Superior temporal gyrus (tissue), 1 donor: ENCODE results near the gene HPN.
"Not testable (repeated sequence)": the region's sequence is repeated elsewhere in the genome, so short reads cannot be mapped to it uniquely, and the experiment has no call there.

Source experiments
- DNase-seq: peaks from one replicate; pipeline ENCODE4 v3.0.0-alpha.2; 2016; ENCODE audit errors: extremely low spot score

Gene HPN

DNA sequence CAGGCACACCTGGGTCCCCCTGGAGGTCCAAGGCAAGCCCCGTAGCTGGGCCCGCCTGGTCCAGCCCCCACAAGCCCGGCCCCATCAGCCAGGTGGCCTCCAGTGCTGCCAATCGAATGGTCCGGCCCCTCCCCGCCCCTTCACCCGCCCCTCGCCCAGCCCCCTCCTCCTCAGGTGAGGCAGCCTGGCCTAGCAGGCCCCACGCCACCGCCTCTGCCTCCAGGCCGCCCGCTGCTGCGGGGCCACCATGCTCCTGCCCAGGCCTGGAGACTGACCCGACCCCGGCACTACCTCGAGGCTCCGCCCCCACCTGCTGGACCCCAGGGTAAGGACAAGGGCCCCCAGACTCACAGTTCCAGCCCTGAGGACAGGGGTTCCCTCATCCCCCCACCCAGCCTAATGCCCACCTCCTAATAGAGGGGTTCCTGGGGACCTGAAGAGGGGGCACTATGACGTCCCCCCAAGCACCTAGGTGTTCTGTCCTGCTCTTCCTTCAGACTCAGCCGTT is at the start of gene HPN:
TSS of gene HPN (plus strand) at position 174 of the 508 bp plus-strand sequence. CDS start 786 bp downstream, outside the sequence.
- no peak for DNase-seq

DNA sequence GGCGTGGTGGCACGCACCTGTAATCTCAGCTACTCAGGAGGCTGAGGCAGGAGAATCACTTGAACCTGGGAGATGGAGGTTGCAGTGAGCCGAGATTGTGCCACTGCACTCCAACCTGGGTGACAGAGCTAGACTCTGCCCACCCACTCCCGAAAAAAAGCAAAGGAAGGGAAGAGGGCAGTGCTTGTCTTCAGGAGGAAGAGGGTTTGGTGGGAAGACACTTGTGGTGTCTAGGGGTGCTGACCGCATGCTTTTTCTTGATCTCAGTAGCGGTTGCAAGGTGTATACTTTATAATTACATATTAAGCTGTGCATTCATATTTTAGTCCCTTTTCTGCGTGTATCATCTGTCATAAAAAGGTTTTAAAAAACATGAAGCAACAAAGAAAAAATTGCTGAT is 48.9 kb upstream of the HPN start:
- DNase-seq: not testable (repeated sequence)

- DNase-seq: no peak
These were observed 47.3 kb upstream of the HPN start for GRCh38 chr19:34994286-34994642.

- DNase-seq: no peak
These were observed 46.6 kb upstream of the HPN start for GRCh38 chr19:34994643-34995541.

DNA sequence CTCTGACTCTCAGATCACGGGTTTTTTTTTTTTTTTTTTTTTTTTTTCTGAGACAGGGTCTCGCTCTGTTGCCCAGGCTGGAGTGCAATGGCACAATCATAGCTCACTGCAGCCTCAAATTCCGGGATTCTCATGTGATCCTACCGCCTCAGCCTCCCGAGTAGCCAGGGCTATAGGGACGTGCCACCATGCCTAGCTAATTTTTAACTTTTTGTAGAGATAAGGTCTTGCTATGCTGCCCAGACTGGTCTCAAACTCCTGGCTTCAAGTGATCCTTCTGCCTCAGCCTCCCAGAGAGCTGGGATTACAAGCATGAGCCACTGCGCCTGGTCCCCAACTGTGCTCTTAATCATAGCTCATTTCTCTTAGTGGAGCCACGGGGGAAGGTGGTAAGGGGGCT is 46.0 kb upstream of the HPN start:
- DNase-seq: no peak

DNA sequence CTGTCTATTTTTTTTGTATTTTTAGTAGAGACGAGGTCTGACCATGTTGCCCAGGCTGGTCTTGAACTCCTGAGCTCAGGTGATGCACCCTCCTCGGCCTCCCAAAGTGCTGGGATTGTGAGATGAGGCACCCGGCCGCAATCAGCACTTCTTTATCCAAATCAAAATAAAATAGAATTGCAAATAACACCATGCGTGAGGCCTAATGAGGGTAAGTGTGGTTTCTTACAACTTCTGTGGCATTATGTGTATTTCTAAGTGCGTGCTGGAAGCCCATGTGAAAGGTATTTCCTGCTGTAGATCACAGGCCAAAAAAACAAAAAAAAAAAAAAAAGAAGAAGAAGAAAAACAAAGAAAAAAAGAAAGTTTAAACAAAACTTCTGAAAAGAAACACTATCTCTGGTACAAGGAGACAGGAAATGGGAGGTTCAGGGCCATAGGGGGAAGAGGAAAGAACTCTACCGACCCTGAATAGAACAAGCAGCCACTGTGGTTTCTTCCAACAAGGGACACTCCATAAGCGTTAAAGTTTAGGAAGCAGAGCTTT is 44.4 kb upstream of the HPN start:
- DNase-seq: no peak

GRCh38 chr19:34998224-34998623 is 43.3 kb upstream of the HPN start:
- DNase-seq: not testable (repeated sequence)

DNA sequence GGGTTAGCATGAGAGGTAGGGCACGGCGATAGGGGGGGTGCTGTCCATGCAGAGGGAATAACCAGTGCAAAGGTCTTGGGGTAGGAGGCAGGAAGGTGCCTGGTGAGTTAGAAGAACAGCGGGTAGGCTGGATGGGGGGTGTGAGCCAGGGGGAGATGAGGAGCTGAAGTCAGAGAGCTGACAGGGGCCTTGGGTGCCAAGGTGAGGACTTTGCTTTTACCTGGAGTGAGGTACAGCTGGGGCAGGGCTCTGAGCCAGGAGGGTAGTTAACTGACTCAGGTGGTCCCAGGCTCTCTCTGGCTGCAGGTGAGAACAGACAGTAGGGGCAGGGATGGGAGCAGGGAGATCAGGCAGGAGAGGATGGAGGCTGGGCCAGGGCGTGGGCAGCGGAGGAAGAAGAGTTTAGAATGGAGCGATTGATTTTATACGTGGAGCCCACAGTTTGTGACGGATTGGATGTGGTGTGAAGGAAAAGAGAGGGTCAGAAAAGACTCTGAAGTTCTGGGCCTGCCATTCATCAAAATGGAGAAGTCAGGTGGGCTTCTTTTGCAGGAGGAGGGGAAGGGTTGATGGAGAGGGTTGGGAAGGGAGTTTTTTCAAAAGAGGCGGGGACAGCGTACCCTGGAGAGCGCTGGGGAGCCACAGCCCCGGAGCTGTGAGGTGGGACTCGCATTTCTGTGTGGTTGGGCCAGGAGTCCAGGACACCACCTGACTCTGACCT is 42.6 kb upstream of the HPN start:
- no peak for DNase-seq

DNA sequence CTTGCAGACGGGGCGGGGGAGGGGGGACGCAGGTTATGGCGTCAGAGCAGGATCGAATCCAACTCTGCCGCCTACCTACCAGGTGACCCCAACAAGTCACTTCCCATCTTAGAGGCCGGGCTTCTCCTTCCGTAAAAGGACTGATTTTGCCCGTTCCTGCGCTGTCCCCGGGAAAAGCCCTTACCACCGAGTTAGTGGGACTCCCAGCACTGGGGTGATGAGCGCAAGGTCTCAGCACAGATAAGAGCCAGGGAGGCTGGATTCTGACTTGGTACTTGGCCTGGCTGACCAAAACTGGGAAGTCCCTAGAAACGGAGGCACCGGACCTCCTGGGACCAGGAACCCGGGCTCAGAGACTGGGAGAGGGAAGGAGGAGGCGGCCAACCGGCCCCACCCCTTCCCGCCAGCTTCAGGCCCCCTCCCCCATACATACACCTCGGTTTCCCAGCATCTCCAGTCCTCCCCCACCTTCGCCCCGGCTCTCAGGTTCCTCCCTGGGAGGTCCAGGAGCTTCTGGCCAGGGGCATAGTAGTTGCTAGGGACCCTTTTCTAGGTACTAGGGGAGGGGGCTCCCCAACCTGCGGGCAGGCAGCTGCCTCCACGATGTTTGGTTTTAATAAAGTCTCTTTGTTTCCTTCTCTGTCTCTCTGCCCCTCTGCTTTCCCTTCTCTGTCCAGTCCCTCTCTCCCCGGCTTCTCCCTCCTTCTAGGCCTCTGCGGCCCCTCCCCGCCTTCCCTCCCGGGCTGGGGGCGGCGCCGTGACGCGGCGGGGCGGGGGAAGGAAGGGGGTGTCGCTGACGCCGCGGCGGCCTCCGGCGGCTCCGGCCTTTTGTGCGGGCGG is 41.8 kb upstream of the HPN start, which contains the start of gene GRAMD1A:
TSS of gene GRAMD1A (plus strand) at position 826 of the 840 bp plus-strand sequence. CDS start 156 bp downstream, outside the sequence.
- peak; percentile 80 for DNase-seq

GRCh38 chr19:35000338-35000646 is 41.2 kb upstream of the HPN start:
- no peak for DNase-seq

- DNase-seq: peak; percentile 33
These were observed 40.6 kb upstream of the HPN start for GRCh38 chr19:35000647-35001501.

DNA sequence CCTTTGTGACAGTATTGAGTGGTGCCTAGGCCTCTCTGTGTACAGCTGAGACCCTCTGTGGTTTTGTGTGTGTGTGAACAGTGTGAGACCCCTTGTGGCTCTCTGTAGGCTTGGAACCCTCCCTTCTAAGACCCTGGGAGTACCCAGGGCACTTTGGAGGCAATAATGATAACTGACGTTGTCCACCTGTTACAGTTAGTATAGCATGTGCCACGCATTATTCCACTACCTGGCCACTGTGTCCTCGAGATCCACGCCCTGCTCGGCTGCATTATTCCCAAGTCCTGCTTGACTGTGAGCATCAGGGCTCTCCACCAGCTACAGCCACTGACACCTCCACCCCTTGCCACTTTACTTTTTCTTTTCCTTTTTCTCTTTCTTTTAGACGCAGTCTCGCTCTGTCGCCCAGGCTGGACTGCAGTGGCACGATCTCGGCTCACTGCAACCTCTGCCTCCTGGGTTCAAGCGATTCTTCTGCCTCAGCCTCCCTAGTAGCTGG is 39.4 kb upstream of the HPN start:
- DNase-seq: no peak

DNA sequence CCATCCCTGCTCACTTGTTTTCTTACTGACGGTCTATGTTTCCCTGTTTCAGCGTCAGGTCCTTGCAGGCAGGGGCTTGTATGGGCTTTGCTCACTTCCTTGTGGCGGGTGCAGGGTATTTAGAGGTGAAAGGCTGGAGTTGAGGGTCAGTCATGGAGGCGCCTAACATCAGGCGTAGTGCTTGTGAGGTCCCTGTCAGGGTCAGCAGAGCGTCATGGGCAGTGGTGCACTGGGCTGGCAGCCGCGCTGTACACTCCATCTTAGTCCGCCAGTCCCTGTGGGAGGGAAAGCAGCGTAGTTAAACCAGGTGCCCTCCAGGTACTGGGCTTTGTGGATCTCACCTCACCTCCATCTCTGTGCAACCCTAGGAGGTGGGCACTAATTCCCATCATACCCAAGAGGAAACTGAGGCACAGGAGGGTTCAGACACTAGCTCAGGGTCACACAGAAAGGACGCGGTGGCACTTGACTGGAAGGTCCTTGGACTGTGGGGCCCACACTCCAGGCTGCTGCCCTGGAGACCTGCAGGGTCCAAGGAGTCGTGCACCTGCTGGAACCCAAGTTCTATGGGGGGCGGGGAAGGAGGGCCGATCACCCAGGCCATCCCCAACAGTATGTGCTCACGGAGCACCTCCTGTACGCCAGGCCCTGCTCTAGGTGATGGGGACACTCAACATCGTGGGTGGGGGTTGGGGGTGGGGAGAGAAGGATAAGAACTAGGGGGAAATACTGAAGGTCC is 36.8 kb upstream of the HPN start:
- DNase-seq: no peak

DNA sequence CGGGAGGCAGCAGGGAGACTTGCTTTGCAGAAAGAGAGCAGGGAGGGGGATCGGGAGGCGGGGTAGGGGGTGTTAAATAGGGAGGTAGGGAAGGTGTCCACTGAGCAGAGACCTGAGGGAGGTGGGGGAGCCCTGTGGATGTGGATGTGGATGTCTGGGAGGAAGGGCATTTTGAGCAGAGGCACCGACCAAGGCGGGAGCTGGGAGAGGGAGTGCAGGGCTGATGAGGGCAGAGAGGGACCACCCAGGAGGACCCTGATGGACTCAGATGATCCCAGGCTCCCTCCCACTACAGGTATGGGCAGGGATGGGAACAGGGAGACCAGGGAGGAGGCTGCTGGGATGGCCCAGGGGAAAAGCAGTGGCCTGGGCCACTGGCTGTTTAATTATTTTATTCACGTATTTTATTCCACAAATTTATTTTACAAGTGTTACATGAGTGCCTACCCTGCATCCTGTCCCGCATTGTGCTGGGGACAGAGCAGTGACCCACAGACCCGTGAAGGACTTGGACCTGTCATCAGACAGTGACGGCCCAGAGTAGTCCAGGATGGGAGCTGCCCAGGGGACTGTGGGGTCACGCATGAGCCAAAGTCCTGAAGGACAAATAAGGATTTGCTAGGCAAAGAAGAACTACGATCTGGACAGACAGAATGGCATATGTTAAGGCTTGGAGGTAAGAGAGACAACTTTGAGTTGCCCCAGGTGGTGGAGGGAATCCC is 36.1 kb upstream of the HPN start:
- no peak for DNase-seq

DNA sequence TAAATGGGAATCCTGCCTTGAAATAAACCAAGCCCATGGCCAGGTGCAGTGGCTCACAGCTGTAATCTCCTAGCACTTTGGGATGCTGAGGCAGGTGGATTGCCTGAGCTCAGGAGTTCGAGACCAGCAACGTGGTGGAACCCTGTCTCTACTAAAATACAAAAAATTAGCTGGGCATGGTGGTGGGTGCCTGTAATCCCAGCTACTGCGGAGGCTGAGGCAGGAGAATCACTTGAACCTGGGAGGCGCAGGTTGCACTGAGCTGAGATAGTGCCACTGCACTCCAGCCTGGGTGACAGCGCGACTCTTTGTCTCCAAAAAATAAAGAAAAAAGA is 35.5 kb upstream of the HPN start:
- DNase-seq: not testable (repeated sequence)

DNA sequence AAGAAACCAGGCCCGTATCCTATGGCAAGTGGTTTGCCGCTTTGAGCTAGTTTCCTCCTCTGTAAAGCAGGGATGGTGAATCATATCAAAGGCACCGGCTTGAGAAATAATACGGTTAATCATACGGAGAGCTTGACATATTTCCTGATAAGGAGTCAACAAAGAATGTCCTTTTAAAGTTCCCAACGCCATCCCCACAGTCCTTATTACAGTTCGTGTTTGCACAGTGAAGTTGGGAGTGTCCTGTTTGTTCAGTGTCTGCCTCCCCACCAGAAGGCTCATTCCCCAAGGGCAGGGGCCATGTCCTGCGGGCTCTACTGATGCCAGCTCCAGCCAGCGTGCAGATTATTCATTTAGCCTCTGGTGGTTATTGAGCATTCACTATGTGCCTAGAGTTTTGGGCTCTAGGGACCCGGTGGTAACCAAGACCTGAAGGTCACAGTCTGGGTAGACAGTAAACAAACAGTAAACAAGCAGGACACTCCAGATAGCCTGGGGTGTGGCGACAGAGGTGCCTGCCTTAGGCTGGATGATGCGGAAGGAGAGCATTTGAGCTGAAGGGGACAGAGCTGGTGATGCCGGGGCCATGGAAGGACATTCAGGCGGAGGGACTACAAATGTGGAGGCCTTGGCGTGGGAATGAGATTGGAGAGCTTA is 35.1 kb upstream of the HPN start:
- no peak for DNase-seq

DNA sequence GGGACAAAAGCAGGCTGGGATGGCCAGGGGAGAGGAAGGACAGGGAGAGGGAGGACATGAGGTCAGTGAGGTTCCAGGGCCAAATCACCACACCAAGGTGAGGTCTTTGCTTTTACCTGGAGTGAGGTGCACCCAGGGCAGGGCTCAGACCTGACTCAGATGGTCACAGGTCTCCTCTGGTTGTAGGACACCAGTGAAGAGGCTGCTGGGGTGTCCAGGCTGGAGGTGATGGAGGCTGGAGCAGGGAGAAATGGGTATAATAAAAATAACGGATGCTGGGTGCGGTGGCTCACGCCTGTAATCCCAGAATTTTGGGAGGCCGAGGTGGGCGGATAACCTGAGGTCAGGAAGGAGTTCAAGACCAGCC is 34.5 kb upstream of the HPN start:
- DNase-seq: no peak

- DNase-seq: not testable (repeated sequence)
These were observed 34.1 kb upstream of the HPN start for GRCh38 chr19:35007427-35007826.

GRCh38 chr19:35008891-35009341 is 32.6 kb upstream of the HPN start:
- DNase-seq: no peak
